GM19438 (cell line): Measurements from ENCODE around the gene CCR8.
"Not testable (repeated sequence)": the region's sequence is repeated elsewhere in the genome, so short reads cannot be mapped to it uniquely, and the experiment has no call there.

Experiments
- ATAC-seq: cut with Tn5 transposase; IDR thresholded peaks from one replicate; pipeline ENCODE4 v1.9.1; 2021; ENCODE audit warnings: low read depth; ENCODE audit not compliant: unreplicated experiment

Gene CCR8

GRCh38 chr3:39346785-39347585 lies 17.5 kb downstream of the CCR8 start:
- peak; percentile 72 for ATAC-seq

- no peak for ATAC-seq
Observed at GRCh38 chr3:39347586-39347876, 18.0 kb downstream of the CCR8 start.

GRCh38 chr3:39349080-39349479 lies 19.6 kb downstream of the CCR8 start:
- ATAC-seq: no peak

- no peak for ATAC-seq
Observed at GRCh38 chr3:39350714-39351113, 21.2 kb downstream of the CCR8 start.

GRCh38 chr3:39351134-39351533 lies 21.6 kb downstream of the CCR8 start:
- not testable (repeated sequence) for ATAC-seq

GRCh38 chr3:39353168-39353927 lies 23.8 kb downstream of the CCR8 start:
- ATAC-seq: not testable (repeated sequence)

GRCh38 chr3:39358333-39358732 lies 28.8 kb downstream of the CCR8 start:
- no peak for ATAC-seq

GRCh38 chr3:39361252-39361927 lies 31.9 kb downstream of the CCR8 start:
- no peak for ATAC-seq

GRCh38 chr3:39362192-39362591 lies 32.7 kb downstream of the CCR8 start:
- ATAC-seq: no peak

GRCh38 chr3:39362812-39363211 lies 33.3 kb downstream of the CCR8 start:
- ATAC-seq: no peak

- ATAC-seq: not testable (repeated sequence)
Observed at GRCh38 chr3:39370450-39370849, 40.9 kb downstream of the CCR8 start.

GRCh38 chr3:39372833-39373232 lies 43.3 kb downstream of the CCR8 start:
- ATAC-seq: no peak

- ATAC-seq: no peak
Observed at GRCh38 chr3:39376959-39377634, 47.6 kb downstream of the CCR8 start.

GRCh38 chr3:39378088-39378487 lies 48.6 kb downstream of the CCR8 start:
- peak; percentile 62 for ATAC-seq

GRCh38 chr3:39378957-39379777 lies 49.7 kb downstream of the CCR8 start:
- ATAC-seq: no peak

- ATAC-seq: no peak
Observed at GRCh38 chr3:39379778-39380155, 50.3 kb downstream of the CCR8 start.

- ATAC-seq: no peak
Observed at GRCh38 chr3:39381432-39381831, 51.9 kb downstream of the CCR8 start.
